WTC11 (cell line): Measurements from ENCODE around the gene ZNF639. TPM values are rescaled to one million over a fixed set of nuclear protein-coding genes. Genes with fewer than 3 reads are reported as not detected.
A peak's percentile ranks its signal among the peaks of the same experiment; 100 is the strongest.

Source experiments
- ATAC-seq: fragments of 200-7000 bp; cut with Tn5 transposase; 2 replicates; pipeline ENCODE4 v1.10.0; 2021; ENCODE audit warnings: mild to moderate bottlenecking, moderate library complexity
- CTCF ChIA-PET: fragments of 300-600 bp; sonication (Branson Sonifier 250); formaldehyde crosslinking; loops from one replicate; lab custom pipeline; 2021; ENCODE audit warnings: antibody characterized with exemption; lab: Charles Lee
- POLR2A ChIA-PET: fragments of 350-600 bp; sonication (Branson Sonifier 250); formaldehyde crosslinking; loops from one replicate; lab custom pipeline; 2021; ENCODE audit warnings: antibody characterized with exemption; lab: Charles Lee
- DNase-seq: peaks from one replicate; pipeline ENCODE4 v3.0.0; 2021; ENCODE audit warnings: low spot score
- H3K27ac Mint-ChIP-seq: 2 replicates; pipeline ENCODE4 v1.8.0; 2021; ENCODE audit warnings: mixed read lengths
- H3K27me3 Mint-ChIP-seq: 2 replicates; pipeline ENCODE4 v1.8.0; 2021; ENCODE audit warnings: low read depth, mild to moderate bottlenecking, moderate library complexity, mixed read lengths
- H3K36me3 Mint-ChIP-seq: 2 replicates; pipeline ENCODE4 v1.8.0; 2021; ENCODE audit warnings: mixed read lengths
- H3K4me1 Mint-ChIP-seq: 2 replicates; pipeline ENCODE4 v1.8.0; 2022; ENCODE audit warnings: mixed read lengths
- H3K4me3 Mint-ChIP-seq: 2 replicates; pipeline ENCODE4 v1.8.0; 2021; ENCODE audit warnings: mild to moderate bottlenecking, moderate library complexity, mixed read lengths
- H3K9me3 Mint-ChIP-seq: 2 replicates; pipeline ENCODE4 v1.8.0; 2021; ENCODE audit warnings: mixed read lengths
- ATF2 ChIP-seq: sonication (generic); formaldehyde crosslinking; IDR thresholded peaks from 2 replicates; pipeline ENCODE4 v1.8.1; 2022; ENCODE audit warnings: low read depth, missing genetic modification reagents, borderline replicate concordance
- CDX4 ChIP-seq: fragments of 250-450 bp; sonication (Bioruptor Pico); IDR thresholded peaks from 2 replicates; pipeline ENCODE4 v1.9.0; 2021; ENCODE audit warnings: moderate library complexity, mild to moderate bottlenecking, inconsistent platforms, borderline replicate concordance
- CREB1 ChIP-seq: sonication (generic); formaldehyde crosslinking; IDR thresholded peaks from 2 replicates; pipeline ENCODE4 v1.8.0; 2023; ENCODE audit warnings: mild to moderate bottlenecking, missing genetic modification reagents
- CTCF ChIP-seq: fragments of 200-600 bp; IDR thresholded peaks from 2 replicates; pipeline ENCODE4 v1.8.0; 2022; ENCODE audit warnings: antibody characterized with exemption
- FOXJ3 ChIP-seq: sonication (generic); formaldehyde crosslinking; IDR thresholded peaks from 2 replicates; pipeline ENCODE4 v1.9.0; 2021; ENCODE audit warnings: missing genetic modification reagents, mild to moderate bottlenecking, borderline replicate concordance
- GABPB1 ChIP-seq: sonication (generic); formaldehyde crosslinking; IDR thresholded peaks from 2 replicates; pipeline ENCODE4 v1.8.1; 2023; ENCODE audit warnings: mild to moderate bottlenecking, missing genetic modification reagents
- GTF2I ChIP-seq: fragments of 250-450 bp; sonication (Bioruptor Pico); conservative IDR thresholded peaks from 2 replicates; pipeline ENCODE4 v1.4.0; 2021; ENCODE audit warnings: mild to moderate bottlenecking
- MYBL2 ChIP-seq: sonication (generic); formaldehyde crosslinking; IDR thresholded peaks from 2 replicates; pipeline ENCODE4 v1.8.1; 2023; ENCODE audit warnings: mild to moderate bottlenecking, moderate library complexity, missing genetic modification reagents
- NFE2L1 ChIP-seq: sonication (generic); formaldehyde crosslinking; IDR thresholded peaks from 2 replicates; pipeline ENCODE4 v1.8.1; 2023; ENCODE audit warnings: missing genetic modification reagents
- NFYB ChIP-seq: sonication (generic); formaldehyde crosslinking; conservative IDR thresholded peaks from 2 replicates; pipeline ENCODE4 v1.8.0; 2022; ENCODE audit warnings: low read depth, missing genetic modification reagents
- RELA ChIP-seq: sonication (generic); formaldehyde crosslinking; IDR thresholded peaks from 2 replicates; pipeline ENCODE4 v1.8.1; 2022; ENCODE audit warnings: missing genetic modification reagents, mild to moderate bottlenecking, borderline replicate concordance
- RORB ChIP-seq: fragments of 250-450 bp; sonication (Bioruptor Pico); IDR thresholded peaks from 2 replicates; pipeline ENCODE4 v1.9.0; 2021; ENCODE audit warnings: mild to moderate bottlenecking
- SP1 ChIP-seq: sonication (generic); formaldehyde crosslinking; conservative IDR thresholded peaks from 2 replicates; pipeline ENCODE4 v1.8.1; 2022; ENCODE audit warnings: missing genetic modification reagents
- STAT6 ChIP-seq: sonication (generic); formaldehyde crosslinking; conservative IDR thresholded peaks from 2 replicates; pipeline ENCODE4 v1.8.1; 2023; ENCODE audit warnings: mild to moderate bottlenecking, low read depth, missing genetic modification reagents, moderate library complexity
- TEAD4 ChIP-seq: sonication (generic); formaldehyde crosslinking; IDR thresholded peaks from 2 replicates; pipeline ENCODE4 v1.8.0; 2022; ENCODE audit warnings: mild to moderate bottlenecking, missing genetic modification reagents
- ZBTB21 ChIP-seq: sonication (generic); formaldehyde crosslinking; IDR thresholded peaks from 2 replicates; pipeline ENCODE4 v1.8.1; 2023; ENCODE audit warnings: mild to moderate bottlenecking, missing genetic modification reagents, borderline replicate concordance
- ZNF317 ChIP-seq: sonication (generic); formaldehyde crosslinking; IDR thresholded peaks from 2 replicates; pipeline ENCODE4 v1.8.1; 2023; ENCODE audit warnings: low read depth, mild to moderate bottlenecking, moderate library complexity, missing genetic modification reagents, borderline replicate concordance
- total RNA-seq: library from RNA; stranded (reverse); gene quantifications from 3 replicates; pipeline ENCODE4 v1.2.3, GENCODE V29; 2021
- TF ChIP-seq, protein P1 (sequence below): sonication (generic); formaldehyde crosslinking; IDR thresholded peaks from 2 replicates; pipeline ENCODE4 v1.8.0; 2023; ENCODE audit warnings: missing genetic modification reagents
- TF ChIP-seq, protein P2 (sequence below): fragments of 250-450 bp; sonication (Bioruptor Pico); IDR thresholded peaks from 2 replicates; pipeline ENCODE4 v2.1.2; 2022; ENCODE audit warnings: mild to moderate bottlenecking, moderate library complexity
- TF ChIP-seq, protein P3 (sequence below): sonication (generic); formaldehyde crosslinking; IDR thresholded peaks from 2 replicates; pipeline ENCODE4 v1.8.0; 2022; ENCODE audit warnings: mild to moderate bottlenecking, missing genetic modification reagents
- TF ChIP-seq, protein P4 (sequence below): fragments of 250-450 bp; sonication (Bioruptor Pico); IDR thresholded peaks from 2 replicates; pipeline ENCODE4 v1.9.0; 2021; ENCODE audit warnings: mild to moderate bottlenecking, borderline replicate concordance

Gene ZNF639
- total RNA-seq, 1 experiment from 2014 or later: 34.8 TPM

DNA sequence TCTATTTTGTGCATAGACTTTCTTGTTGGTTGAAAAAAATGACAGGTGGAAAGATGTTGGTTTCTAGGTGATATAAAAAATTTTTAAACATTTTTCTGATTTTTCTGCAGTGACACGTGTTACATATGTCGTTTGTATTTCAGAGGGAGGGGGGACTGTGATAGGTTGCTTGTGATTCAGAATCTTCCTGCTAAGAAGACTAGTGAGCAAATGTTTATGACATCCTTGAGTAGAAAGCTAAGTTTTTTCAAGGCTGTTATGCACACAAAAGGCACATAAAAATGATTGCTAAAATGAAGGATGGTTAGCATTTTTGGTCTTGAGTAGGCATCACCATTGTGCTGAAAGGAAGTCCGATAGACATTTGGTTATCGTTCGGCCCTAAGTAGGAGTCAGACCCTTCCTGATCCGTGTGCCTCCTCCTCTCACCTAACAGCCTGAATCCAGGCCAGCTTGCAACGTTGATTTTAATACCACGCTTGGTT, 1.5 kb downstream of the ZNF639 start:
- H3K4me1 Mint-ChIP-seq: peaks cover 28% of the 10 kb centered on the region
- H3K4me3 Mint-ChIP-seq: peak overlapping the region; percentile 91
- DNase-seq (no peak), ATAC-seq (no peak)
- CTCF ChIA-PET: interaction anchor here (0.9 to 2.5 kb wide), 3 partner anchors 62 to 239 kb away, joined by 3 to 10 read pairs (median 3); partner anchors contain the start of genes ACTL6A and PIK3CA
- peak overlapping the region; percentile 72 for H3K27ac Mint-ChIP-seq
- TF ChIP-seq ATF2 (CRISPR knock-in tag): no peak
- TF ChIP-seq NFYB (CRISPR knock-in tag): no peak
- no peak for TF ChIP-seq STAT6 (CRISPR knock-in tag)
- no peak for TF ChIP-seq CDX4 (CRISPR knock-in tag)
- TF ChIP-seq NFE2L1 (CRISPR knock-in tag): no peak
- no peak for TF ChIP-seq TEAD4 (CRISPR knock-in tag)
- TF ChIP-seq RELA: no peak
- TF ChIP-seq, protein P1, sequence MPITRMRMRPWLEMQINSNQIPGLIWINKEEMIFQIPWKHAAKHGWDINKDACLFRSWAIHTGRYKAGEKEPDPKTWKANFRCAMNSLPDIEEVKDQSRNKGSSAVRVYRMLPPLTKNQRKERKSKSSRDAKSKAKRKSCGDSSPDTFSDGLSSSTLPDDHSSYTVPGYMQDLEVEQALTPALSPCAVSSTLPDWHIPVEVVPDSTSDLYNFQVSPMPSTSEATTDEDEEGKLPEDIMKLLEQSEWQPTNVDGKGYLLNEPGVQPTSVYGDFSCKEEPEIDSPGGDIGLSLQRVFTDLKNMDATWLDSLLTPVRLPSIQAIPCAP (CRISPR knock-in tag): no peak
- TF ChIP-seq, protein P2, sequence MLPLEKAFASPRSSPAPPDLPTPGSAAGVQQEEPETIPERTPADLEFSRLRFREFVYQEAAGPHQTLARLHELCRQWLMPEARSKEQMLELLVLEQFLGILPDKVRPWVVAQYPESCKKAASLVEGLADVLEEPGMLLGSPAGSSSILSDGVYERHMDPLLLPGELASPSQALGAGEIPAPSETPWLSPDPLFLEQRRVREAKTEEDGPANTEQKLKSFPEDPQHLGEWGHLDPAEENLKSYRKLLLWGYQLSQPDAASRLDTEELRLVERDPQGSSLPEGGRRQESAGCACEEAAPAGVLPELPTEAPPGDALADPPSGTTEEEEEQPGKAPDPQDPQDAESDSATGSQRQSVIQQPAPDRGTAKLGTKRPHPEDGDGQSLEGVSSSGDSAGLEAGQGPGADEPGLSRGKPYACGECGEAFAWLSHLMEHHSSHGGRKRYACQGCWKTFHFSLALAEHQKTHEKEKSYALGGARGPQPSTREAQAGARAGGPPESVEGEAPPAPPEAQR: no peak
- no peak for TF ChIP-seq RORB (CRISPR knock-in tag)
- TF ChIP-seq, protein P3, sequence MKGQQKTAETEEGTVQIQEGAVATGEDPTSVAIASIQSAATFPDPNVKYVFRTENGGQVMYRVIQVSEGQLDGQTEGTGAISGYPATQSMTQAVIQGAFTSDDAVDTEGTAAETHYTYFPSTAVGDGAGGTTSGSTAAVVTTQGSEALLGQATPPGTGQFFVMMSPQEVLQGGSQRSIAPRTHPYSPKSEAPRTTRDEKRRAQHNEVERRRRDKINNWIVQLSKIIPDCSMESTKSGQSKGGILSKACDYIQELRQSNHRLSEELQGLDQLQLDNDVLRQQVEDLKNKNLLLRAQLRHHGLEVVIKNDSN (CRISPR knock-in tag): no peak
- no peak for TF ChIP-seq CREB1 (CRISPR knock-in tag)
- TF ChIP-seq GABPB1: no peak
- TF ChIP-seq CTCF: no peak
- no peak for TF ChIP-seq SP1 (CRISPR knock-in tag)
- POLR2A ChIA-PET: interaction anchor here (1.7 kb wide), 1 partner anchor 238 kb away, joined by 6 read pairs; the partner anchor contains the start of gene ACTL6A
- H3K36me3 Mint-ChIP-seq: peaks cover 18% of the 10 kb centered on the region
- H3K9me3 Mint-ChIP-seq: no peaks in the 10 kb centered on the region
- no peaks in the 10 kb centered on the region for H3K27me3 Mint-ChIP-seq

DNA sequence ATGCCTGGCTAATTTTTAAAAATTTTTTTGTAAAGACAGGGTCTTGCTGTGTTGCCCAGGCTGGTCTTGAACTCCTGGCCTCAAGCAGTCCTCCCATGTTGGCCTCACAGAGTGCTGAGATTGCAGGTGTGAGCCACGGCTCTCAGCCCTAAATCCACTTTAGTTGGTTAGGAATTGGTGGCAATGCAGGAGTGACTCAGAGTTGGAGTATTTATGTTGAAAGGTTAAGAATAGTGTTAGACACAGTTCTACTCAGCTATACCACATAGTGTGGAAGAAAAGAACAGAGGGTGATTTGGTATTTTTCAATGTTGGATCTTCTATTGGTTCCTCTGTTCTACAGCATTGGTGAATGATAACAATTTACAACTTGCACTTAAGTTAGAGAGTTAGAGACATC, 7.6 kb downstream of the ZNF639 start:
- DNase-seq (no peak), ATAC-seq (no peak)
- Mint-ChIP-seq H3K4me1 (peaks cover under 1% of the 10 kb centered on the region; the same call in 1 of the 2 replicates), H3K27me3 (no peaks in the 10 kb centered on the region), H3K9me3 (no peaks in the 10 kb centered on the region), H3K4me3 (no peak overlapping the region), H3K36me3 (peaks cover 66% of the 10 kb centered on the region), H3K27ac (no peak overlapping the region)
- ChIA-PET CTCF (no interaction called here), POLR2A (no interaction called here)
- no peak for TF ChIP-seq GTF2I (CRISPR knock-in tag)
- TF ChIP-seq, protein P4, sequence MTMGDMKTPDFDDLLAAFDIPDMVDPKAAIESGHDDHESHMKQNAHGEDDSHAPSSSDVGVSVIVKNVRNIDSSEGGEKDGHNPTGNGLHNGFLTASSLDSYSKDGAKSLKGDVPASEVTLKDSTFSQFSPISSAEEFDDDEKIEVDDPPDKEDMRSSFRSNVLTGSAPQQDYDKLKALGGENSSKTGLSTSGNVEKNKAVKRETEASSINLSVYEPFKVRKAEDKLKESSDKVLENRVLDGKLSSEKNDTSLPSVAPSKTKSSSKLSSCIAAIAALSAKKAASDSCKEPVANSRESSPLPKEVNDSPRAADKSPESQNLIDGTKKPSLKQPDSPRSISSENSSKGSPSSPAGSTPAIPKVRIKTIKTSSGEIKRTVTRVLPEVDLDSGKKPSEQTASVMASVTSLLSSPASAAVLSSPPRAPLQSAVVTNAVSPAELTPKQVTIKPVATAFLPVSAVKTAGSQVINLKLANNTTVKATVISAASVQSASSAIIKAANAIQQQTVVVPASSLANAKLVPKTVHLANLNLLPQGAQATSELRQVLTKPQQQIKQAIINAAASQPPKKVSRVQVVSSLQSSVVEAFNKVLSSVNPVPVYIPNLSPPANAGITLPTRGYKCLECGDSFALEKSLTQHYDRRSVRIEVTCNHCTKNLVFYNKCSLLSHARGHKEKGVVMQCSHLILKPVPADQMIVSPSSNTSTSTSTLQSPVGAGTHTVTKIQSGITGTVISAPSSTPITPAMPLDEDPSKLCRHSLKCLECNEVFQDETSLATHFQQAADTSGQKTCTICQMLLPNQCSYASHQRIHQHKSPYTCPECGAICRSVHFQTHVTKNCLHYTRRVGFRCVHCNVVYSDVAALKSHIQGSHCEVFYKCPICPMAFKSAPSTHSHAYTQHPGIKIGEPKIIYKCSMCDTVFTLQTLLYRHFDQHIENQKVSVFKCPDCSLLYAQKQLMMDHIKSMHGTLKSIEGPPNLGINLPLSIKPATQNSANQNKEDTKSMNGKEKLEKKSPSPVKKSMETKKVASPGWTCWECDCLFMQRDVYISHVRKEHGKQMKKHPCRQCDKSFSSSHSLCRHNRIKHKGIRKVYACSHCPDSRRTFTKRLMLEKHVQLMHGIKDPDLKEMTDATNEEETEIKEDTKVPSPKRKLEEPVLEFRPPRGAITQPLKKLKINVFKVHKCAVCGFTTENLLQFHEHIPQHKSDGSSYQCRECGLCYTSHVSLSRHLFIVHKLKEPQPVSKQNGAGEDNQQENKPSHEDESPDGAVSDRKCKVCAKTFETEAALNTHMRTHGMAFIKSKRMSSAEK: no peak
- no peak for TF ChIP-seq MYBL2 (CRISPR knock-in tag)
- no peak for TF ChIP-seq ZNF317 (CRISPR knock-in tag)
- no peak for TF ChIP-seq FOXJ3 (CRISPR knock-in tag)
- no peak for TF ChIP-seq ZBTB21 (CRISPR knock-in tag)
